Right lobe of liver (tissue), 4 donors: ENCODE measurements around the gene GPR156.
"Not testable (repeated sequence)": the region's sequence is repeated elsewhere in the genome, so short reads cannot be mapped to it uniquely, and the experiment has no call there.

Source experiments
- CTCF ChIP-seq, 4 donors: fragments of 200-600 bp in 3 of 4; fragments of 450-650 bp in 1 of 4; IDR thresholded peaks; one replicate each; pipeline versions ENCODE4 v1.5.1 to v1.8.0; 2016 to 2022; ENCODE audit warnings: antibody characterized with exemption in 4 of 4, mild to moderate bottlenecking in 2 of 4
- POLR2A ChIP-seq: fragments of 450-650 bp; IDR thresholded peaks from one replicate; pipeline ENCODE4 v1.6.1; 2017; ENCODE audit warnings: antibody characterized with exemption, mild to moderate bottlenecking
- donor health status: DM: no; HTN: no; CAD: no.
- donor health status: DM: no; HTN: no; CAD: no.
- donor health status: DM: no; HTN: yes; CAD: no.

DNA sequence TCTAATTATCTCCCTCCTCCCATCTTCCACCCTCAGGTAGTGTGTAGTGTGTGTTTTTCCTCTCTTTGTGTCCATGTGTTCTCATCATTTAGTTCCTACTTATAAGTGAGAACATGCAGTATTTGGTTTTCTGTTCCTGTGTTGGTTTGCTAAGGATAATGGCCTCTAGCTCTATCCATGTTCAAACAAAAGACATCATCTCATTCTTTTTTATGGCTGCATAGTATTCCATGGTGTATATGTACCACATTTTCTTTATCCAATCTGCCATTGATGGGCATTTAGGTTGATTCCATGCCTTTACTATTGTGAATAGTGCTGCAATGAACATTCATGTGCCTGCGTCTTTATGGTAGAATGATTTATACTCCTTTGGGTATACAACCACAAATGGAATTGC lies 68.4 kb downstream of the GPR156 start:
- TF ChIP-seq CTCF (IDR thresholded peaks at IDR 0.05); POLR2A: not testable (repeated sequence)
